Muscle of leg (tissue), 11 donors: Measurements from ENCODE around the gene NDE1. TPM values are rescaled to one million over a fixed set of nuclear protein-coding genes. Genes with fewer than 3 reads are reported as not detected.
"Not testable (repeated sequence)": the region's sequence is repeated elsewhere in the genome, so short reads cannot be mapped to it uniquely, and the experiment has no call there.

Experiments
- DNase-seq: peaks from one replicate; pipeline ENCODE4 v3.0.0; 2013
- H3K27ac ChIP-seq: one replicate; pipeline ENCODE4 v1.5.1; 2013; ENCODE audit warnings: mild to moderate bottlenecking, low read length, control low read depth
- H3K27me3 ChIP-seq: one replicate; pipeline ENCODE4 v1.6.1; 2013; ENCODE audit warnings: low read length; ENCODE audit not compliant: control insufficient read depth, insufficient read depth
- H3K36me3 ChIP-seq: one replicate; pipeline ENCODE4 v1.6.1; 2013; ENCODE audit warnings: low read length; ENCODE audit not compliant: control insufficient read depth, insufficient read depth
- H3K4me1 ChIP-seq: one replicate; pipeline ENCODE4 v1.6.1; 2013; ENCODE audit warnings: low read length; ENCODE audit not compliant: control insufficient read depth, insufficient read depth
- H3K4me3 ChIP-seq: one replicate; pipeline ENCODE4 v1.5.1; 2013; ENCODE audit warnings: low read length, control low read depth
- H3K9me3 ChIP-seq: replicated peaks from 2 replicates; pipeline ENCODE4 v1.6.1; 2013; ENCODE audit warnings: low read depth, low read length; ENCODE audit not compliant: control insufficient read depth
- WGBS: methylation state at CpG from one replicate; pipeline ENCODE4 v1.1.5; 2013; ENCODE audit warnings: missing lambda C conversion rate; ENCODE audit not compliant: insufficient coverage; 5-methylcytosine and 5-hydroxymethylcytosine counted together
- polyA plus RNA-seq, 8 donors: library from polyadenylated mRNA; unstranded; fragments of 120-200 nt; gene quantifications; one replicate each; pipeline versions ENCODE4 v1.2.1 to v1.2.3, GENCODE V29; 2013; ENCODE audit warnings: inconsistent platforms in 1 of 8, low replicate concordance in 1 of 8; ENCODE audit not compliant: insufficient read length in 8 of 8, insufficient read depth in 1 of 8
- total RNA-seq: library from RNA; stranded (reverse); fragments of 120-200 nt; gene quantifications from one replicate; pipeline ENCODE4 v1.2.4, GENCODE V29; 2013

Gene NDE1
- total and polyA plus RNA-seq, 9 donors: 13.6 to 38.9 (median 24.1) TPM

DNA sequence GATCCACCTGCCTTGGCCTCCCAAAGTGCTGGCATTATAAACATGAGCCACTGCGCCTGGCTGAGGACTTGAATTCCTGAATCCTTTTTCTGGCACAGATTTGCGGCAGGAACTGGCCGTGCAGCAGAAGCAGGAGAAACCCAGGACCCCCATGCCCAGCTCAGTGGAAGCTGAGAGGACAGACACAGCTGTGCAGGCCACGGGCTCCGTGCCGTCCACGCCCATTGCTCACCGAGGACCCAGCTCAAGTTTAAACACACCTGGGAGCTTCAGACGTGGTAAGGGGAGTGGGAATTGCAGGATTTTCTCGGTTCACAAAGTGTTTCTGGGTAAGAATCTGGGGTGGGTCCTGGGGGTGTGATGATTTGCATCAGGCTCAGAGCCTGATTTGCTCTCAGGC is 41.0 kb downstream of the NDE1 start:
- no peak for DNase-seq
- no peaks in the 10 kb centered on the region for H3K9me3 ChIP-seq
- WGBS: 93% methylated on average over 9 of the region's 10 CpGs
- peaks cover 66% of the 10 kb centered on the region for H3K36me3 ChIP-seq
- no peaks in the 10 kb centered on the region for H3K4me1 ChIP-seq
- H3K4me3 ChIP-seq: no peak overlapping the region
- H3K27ac ChIP-seq: no peak overlapping the region
- H3K27me3 ChIP-seq: no peaks in the 10 kb centered on the region

DNA sequence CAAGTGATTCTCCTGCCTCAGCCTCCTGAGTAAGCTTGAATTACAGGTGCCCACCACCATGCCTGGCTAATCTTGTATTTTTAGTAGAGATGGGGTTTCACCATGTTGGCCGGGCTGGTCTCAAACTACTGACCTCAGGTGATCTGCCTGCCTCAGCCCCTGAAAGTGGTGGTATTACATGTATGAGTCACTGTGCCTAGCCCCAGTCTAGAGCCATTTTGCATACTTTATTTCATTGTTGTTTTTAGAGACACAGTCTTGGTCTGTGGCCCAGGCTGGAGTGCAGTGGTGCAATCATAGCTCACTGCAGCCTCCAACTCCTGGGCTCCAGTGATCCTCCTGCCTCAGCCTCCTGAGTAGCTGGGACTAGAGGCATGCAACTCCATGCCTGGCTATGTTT is 42.5 kb downstream of the NDE1 start:
- H3K27me3 ChIP-seq, H3K27ac ChIP-seq, DNase-seq, H3K9me3 ChIP-seq, H3K4me1 ChIP-seq, H3K4me3 ChIP-seq: not testable (repeated sequence)
- WGBS: 83% methylated on average over 1 of the region's 1 CpG
- peaks cover 72% of the 10 kb centered on the region for H3K36me3 ChIP-seq

DNA sequence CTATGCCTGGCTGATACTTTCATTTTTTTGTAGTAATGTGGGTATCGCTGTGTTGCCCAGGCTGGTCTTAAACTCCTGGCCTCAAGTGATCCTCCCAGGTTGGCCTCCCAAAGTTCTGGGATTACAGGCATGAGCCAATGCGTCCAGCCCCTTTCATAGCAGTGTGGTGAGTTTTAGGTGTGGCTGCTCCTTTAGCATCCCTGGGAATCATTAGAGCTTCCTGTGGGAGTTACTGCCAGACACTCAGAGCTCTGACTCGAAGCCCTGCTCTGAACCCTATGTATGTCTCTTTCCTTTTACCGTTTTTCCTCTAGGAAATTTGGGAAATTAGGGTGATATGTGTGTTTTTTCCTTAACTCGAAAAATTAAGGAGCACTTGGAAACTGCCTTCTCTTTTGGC is 44.5 kb downstream of the NDE1 start:
- Histone ChIP-seq H3K27ac (no peak overlapping the region), H3K27me3 (no peaks in the 10 kb centered on the region), H3K9me3 (no peaks in the 10 kb centered on the region), H3K4me1 (no peaks in the 10 kb centered on the region), H3K4me3 (no peak overlapping the region), H3K36me3 (peaks cover 80% of the 10 kb centered on the region)
- DNase-seq: no peak
- 100% methylated on average over 1 of the region's 5 CpGs for WGBS

DNA sequence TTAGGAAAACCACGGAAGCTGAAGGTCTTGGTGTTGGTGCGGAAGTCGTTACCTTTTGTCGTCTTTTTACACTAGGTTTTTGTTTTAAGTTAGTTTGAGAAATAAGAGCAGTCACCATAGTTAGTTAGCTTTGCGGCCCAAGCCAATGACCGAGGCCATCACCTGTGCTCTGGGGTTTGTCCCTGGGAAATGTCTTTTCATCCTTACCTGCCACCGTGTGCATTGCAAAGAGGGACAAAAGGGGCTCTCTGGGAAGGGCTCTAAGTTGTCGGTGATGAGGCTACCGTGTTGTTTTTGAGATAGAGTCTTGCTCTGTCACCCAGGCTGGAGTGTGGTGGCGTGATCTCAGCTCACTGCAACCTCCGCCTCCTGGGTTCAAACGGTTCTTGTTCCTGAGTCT is 49.8 kb downstream of the NDE1 start:
- Histone ChIP-seq H3K27ac (no peak overlapping the region), H3K27me3 (no peaks in the 10 kb centered on the region), H3K4me1 (no peaks in the 10 kb centered on the region), H3K9me3 (no peaks in the 10 kb centered on the region), H3K4me3 (no peak overlapping the region), H3K36me3 (peaks cover 69% of the 10 kb centered on the region)
- DNase-seq: no peak
- 98% methylated on average over 6 of the region's 12 CpGs for WGBS

DNA sequence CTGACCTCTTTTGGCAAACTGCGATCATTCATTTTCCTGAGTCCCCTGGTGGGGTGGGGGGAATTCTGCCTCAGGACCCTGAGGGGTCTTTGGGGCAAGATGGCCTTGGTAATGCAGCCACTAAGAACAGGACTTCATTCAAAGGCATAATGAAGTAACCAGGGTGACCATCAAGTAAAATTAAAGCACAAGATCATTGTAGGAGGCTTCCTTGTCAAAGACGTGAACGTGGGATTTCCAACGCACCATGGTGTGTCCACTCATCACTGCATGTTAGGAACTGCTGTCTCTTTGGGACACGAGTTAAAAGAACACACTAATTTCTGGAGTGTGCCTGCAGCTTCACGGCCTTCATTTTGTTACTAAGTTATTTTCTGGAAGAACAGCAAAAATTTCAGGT is 51.3 kb downstream of the NDE1 start:
- no peak for DNase-seq
- H3K4me1 ChIP-seq: no peaks in the 10 kb centered on the region
- H3K36me3 ChIP-seq: peaks cover 66% of the 10 kb centered on the region
- no peaks in the 10 kb centered on the region for H3K27me3 ChIP-seq
- no peaks in the 10 kb centered on the region for H3K9me3 ChIP-seq
- H3K4me3 ChIP-seq: no peak overlapping the region
- H3K27ac ChIP-seq: no peak overlapping the region
- 81% methylated on average over 5 of the region's 6 CpGs for WGBS

DNA sequence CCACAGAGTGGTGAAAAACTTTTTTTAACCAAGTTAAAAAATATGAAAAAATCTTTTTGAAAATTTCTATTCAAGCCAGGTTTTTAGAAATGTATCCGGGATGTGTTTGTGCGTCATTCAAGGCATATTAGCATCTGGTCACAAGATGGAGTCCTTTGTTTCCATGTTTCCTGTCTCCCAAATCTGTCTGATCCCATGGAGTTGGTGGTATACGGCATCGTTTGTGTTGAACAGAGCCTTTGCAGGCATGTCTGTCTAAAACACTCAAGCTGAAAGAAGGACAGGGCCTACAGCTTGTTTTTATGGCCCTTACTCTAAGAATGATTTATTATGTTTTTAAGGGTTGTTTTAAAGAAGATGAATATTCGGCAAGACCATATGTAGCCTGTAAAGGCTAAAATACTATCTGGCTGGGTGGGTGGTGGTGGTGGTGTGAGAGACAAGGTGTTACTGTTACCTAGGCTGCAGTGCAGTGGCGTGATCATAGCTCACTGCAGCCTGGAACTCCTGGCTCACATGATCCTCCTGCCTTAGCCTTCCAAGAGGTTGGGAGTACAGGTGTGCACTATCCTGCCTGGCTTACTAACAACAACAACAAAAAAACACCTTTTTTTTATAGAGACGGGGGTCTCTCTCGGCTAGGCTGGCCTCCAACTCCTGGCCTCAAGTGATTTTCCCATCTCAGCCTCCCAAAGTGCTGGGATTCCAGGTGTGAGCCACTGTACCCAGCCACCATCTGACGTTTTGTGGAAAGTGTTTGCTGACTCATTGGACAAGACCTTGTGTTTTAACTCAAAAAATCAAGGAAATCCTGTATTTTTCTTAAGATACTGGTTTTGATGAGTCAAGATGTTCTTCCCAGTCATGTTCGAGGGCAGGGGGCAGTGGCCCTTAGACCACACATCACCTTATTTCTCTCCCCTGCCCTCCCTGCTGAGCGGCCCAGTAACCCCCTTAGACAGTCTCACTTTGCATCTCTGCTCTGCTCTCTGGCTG is 52.2 kb downstream of the NDE1 start:
- Histone ChIP-seq H3K36me3 (peaks cover 62% of the 10 kb centered on the region), H3K27ac (no peak overlapping the region)
- 66% methylated on average over 8 of the region's 11 CpGs for WGBS

DNA sequence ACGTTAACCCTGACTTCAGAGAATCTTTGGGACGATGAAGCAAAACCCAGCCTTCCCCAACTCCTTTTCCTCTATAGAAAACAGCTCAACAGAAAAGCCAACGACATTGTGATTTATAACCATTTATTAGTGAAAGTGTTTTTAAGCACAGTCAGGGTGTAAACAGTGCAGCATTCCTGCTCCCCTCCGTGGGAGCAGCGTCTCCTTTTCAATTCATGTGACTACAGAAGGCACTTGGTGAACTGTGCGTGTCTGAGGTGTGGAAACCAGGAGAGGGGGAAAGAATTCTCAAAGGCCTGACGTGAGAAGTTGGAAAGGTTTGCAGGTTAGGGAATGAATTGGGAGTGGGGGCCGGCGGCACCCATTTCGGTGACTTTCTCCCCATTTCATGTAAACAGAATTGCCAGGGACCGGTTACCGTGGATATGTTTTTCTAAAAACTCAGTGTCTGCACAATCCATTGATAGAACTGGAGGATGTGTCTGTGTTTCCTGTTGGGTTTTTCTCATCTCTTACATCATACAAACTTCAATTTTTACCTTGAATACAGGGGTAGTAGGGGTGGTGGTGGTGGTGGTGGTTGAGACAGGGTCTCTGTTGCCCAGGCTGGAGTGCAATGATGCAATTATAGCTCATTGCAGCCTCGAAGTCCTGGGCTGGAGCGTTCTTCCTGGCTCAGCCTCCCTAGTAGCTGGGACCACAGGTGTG is 53.1 kb downstream of the NDE1 start:
- Histone ChIP-seq H3K9me3 (no peaks in the 10 kb centered on the region), H3K4me3 (no peak overlapping the region), H3K27ac (no peak overlapping the region), H3K4me1 (no peaks in the 10 kb centered on the region), H3K27me3 (no peaks in the 10 kb centered on the region), H3K36me3 (peaks cover 61% of the 10 kb centered on the region)
- 60% methylated on average over 9 of the region's 14 CpGs for WGBS
- DNase-seq: no peak

More for the DNA sequence above, 52.2 kb downstream of the NDE1 start:
- no peak for DNase-seq
- Histone ChIP-seq H3K9me3 (no peaks in the 10 kb centered on the region), H3K4me1 (no peaks in the 10 kb centered on the region), H3K27me3 (no peaks in the 10 kb centered on the region), H3K4me3 (no peak overlapping the region)

DNA sequence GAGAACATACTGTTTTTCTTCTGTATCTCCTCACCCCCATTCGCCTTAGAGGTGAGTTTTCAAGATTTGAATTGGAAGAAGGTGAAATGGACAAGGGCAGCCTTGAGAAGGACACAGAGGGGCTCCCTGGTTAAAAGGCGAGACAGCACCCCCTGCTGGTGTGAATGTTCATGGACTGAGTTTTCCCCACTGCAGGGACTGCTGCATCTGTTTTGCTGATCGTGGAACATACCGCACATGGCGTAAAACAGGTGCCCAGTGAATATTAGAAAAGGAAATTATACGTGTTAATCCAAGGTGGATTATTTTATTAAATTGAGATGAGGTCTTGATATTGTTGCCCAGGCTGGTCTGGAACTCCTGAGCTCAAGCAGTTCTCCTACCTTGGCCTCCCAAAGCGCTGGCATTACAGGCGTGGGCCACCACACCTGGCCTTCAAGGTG is 54.5 kb downstream of the NDE1 start:
- Histone ChIP-seq H3K4me3 (no peak overlapping the region), H3K27ac (no peak overlapping the region), H3K9me3 (no peaks in the 10 kb centered on the region), H3K27me3 (no peaks in the 10 kb centered on the region), H3K36me3 (peaks cover 54% of the 10 kb centered on the region), H3K4me1 (no peaks in the 10 kb centered on the region)
- DNase-seq: peak; percentile 58
- 60% methylated on average over 4 of the region's 8 CpGs for WGBS

DNA sequence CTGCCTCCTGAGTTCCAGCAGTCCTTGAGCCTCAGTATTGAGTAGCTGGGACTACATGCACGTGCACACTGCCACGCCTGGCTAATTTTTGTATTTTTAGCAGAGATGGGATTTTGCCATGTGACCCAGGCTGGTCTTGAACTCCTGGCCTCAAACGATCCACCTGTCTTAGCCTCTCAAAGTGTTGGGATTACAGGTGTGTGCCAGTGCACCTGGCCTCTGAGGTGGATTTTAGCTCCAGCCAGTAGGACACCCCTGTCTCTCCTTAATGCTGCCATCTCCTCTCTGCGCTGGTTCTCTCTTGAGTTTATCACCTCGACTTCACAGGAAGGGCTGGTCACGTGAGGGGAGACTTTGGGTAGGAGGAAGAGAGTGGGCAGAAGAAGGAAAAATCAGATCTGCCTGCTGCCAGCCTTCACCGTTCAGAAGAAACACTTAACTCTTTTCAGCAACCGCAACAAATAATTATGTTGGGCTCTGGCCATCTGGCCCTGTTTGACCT is 55.1 kb downstream of the NDE1 start:
- Histone ChIP-seq H3K4me3 (no peak overlapping the region), H3K9me3 (no peaks in the 10 kb centered on the region), H3K4me1 (no peaks in the 10 kb centered on the region), H3K27ac (no peak overlapping the region), H3K36me3 (peaks cover 51% of the 10 kb centered on the region), H3K27me3 (no peaks in the 10 kb centered on the region)
- WGBS: 91% methylated on average over 4 of the region's 8 CpGs
- DNase-seq: no peak

DNA sequence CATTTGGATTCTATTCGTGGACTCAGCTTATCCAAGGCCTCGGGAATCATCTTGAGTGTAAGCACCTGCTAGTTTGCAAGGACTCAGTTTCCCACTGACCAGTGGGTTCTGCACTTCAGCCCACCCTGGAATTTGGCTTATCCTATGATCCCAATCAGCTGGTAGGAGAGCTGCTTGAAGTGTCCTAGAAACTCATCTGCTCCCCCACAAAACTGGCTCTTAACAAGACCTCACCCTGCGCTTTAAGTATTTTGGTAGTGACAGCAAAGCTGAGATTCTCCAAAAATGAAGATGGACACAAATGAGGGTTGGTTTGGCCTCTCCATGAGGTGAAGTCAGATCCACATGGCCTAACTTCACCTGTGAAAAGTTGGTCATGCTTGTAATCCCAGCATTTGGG is 57.3 kb downstream of the NDE1 start:
- Histone ChIP-seq H3K27ac (no peak overlapping the region), H3K9me3 (no peaks in the 10 kb centered on the region), H3K4me3 (no peak overlapping the region), H3K4me1 (no peaks in the 10 kb centered on the region), H3K36me3 (peaks cover 33% of the 10 kb centered on the region), H3K27me3 (no peaks in the 10 kb centered on the region)
- no peak for DNase-seq
- WGBS: 100% methylated on average over 3 of the region's 3 CpGs
